ENCODE measurements around the gene SPDYE2B. TPM values are rescaled to one million over a fixed set of nuclear protein-coding genes. Genes with fewer than 3 reads are reported as not detected.
A peak's percentile ranks its signal among the peaks of the same experiment; 100 is the strongest.
"Not testable (repeated sequence)": the region's sequence is repeated elsewhere in the genome, so short reads cannot be mapped to it uniquely, and the experiment has no call there.

SPDYE2B gene
- total RNA-seq, 2 experiments from 2014 or later: not detected

DNA sequence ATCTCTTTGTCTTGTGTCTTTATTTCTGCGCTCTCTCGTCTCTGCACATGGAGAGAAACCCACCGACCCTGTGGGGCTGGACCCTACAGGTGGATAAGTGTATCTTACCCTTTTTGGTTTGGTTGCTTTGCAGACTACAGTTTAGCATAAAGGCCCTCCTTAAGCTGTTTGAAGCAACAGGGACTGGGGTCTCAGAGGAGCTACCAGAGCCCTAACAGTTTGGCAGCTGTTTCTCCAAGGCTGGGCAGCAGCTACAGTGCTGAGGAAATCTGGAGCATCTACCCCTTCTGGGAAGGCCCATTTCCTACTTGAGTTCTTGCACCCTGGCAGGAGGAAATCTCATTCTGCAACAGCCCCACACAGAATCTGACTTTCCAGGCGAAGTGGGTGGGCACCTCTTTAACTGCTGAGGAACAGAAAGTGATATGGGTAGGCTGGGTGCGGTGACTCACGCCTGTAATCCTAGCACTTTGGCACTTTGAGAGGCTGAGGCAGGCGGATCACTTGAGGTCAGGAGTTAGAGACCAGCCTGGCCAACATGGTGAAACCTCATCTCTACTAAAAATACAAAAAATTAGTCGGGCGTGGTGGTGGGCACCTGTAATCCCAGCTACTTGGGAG, 23.4 kb downstream of the SPDYE2B start:
- intact Hi-C loops (cut with DNase I, micrococcal nuclease); H3K27me3 ChIP-seq (ENCODE audit: control insufficient read depth in 1 of 2, insufficient read depth in 2 of 2, low read length in 2 of 2); H3K9me3 Mint-ChIP-seq; ATAC-seq (ENCODE audit: poor library complexity); H3K27ac Mint-ChIP-seq; DNase-seq; H3K36me3 Mint-ChIP-seq (ENCODE audit: low read depth); H3K4me1 ChIP-seq (ENCODE audit: insufficient read depth, low read length); H3K4me3 Mint-ChIP-seq; H3K4me3 ChIP-seq (ENCODE audit: low read length); CTCF ChIA-PET; H3K27me3 Mint-ChIP-seq; H3K4me1 Mint-ChIP-seq (ENCODE audit: low read depth); H3K27ac ChIP-seq (ENCODE audit: low read depth in 1 of 2, low read length in 2 of 2); H3K9me3 ChIP-seq (ENCODE audit: control insufficient read depth in 1 of 2, insufficient read depth in 1 of 2, low read length in 2 of 2); H3K36me3 ChIP-seq (ENCODE audit: insufficient read depth, low read length); POLR2A ChIA-PET: not testable (repeated sequence)

DNA sequence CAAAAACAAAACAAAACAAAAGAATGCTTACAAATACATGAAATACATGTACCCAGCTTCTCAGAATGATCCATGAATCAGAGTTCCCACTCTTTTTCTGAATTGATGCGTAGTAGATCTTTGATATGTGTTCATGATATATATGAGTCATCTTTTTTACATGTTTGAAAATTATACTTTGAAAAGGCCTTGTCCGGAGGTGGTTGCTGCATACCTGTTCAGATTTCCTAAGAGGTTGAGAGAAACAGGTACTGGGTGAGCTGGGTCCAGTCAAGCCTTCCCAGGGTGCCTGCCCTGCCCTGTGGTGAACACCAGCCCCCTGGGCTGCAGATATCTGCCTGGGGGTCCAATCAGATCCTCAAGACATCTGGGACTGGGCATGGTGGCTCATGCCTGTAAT, 25.4 kb downstream of the SPDYE2B start:
- intact Hi-C loops (cut with DNase I, micrococcal nuclease); H3K4me1 ChIP-seq (ENCODE audit: insufficient read depth, low read length); H3K4me1 Mint-ChIP-seq (ENCODE audit: low read depth); H3K27ac ChIP-seq (ENCODE audit: low read depth in 1 of 2, low read length in 2 of 2); H3K36me3 Mint-ChIP-seq (ENCODE audit: low read depth); H3K27me3 ChIP-seq (ENCODE audit: control insufficient read depth in 1 of 2, insufficient read depth in 2 of 2, low read length in 2 of 2); H3K4me3 ChIP-seq (ENCODE audit: low read length); POLR2A ChIA-PET; H3K9me3 ChIP-seq (ENCODE audit: control insufficient read depth in 1 of 2, insufficient read depth in 1 of 2, low read length in 2 of 2); ATAC-seq (ENCODE audit: poor library complexity); H3K4me3 Mint-ChIP-seq; H3K27me3 Mint-ChIP-seq; H3K36me3 ChIP-seq (ENCODE audit: insufficient read depth, low read length); DNase-seq; H3K9me3 Mint-ChIP-seq; H3K27ac Mint-ChIP-seq; CTCF ChIA-PET: not testable (repeated sequence)

DNA sequence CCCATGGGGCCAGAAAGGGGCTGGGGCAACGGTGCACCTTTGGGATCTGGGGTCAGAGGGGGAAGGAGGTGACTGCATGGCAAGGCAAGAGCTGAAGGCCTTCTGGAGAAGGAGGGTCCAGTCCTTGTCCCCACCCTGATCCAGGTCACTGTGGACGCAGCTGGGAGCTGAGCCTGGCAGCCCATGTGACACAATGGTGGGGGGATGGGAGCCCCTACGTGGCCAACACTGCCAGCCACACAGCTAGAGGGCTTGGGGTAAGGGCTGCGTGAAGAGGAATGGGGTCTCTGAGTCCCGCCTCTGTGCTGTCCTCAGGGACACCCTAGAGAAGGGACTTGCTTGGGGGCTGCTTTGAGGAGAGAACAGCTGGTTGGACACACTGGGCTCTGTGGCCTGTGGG, 30.7 kb downstream of the SPDYE2B start:
- DNase-seq; H3K4me3 ChIP-seq (ENCODE audit: low read length); H3K9me3 ChIP-seq (ENCODE audit: control insufficient read depth in 1 of 2, insufficient read depth in 1 of 2, low read length in 2 of 2); H3K9me3 Mint-ChIP-seq; H3K27ac Mint-ChIP-seq; H3K36me3 Mint-ChIP-seq (ENCODE audit: low read depth); CTCF ChIA-PET; H3K4me1 ChIP-seq (ENCODE audit: insufficient read depth, low read length); H3K4me3 Mint-ChIP-seq; intact Hi-C loops (cut with DNase I, micrococcal nuclease); H3K27ac ChIP-seq (ENCODE audit: low read depth in 1 of 2, low read length in 2 of 2); H3K4me1 Mint-ChIP-seq (ENCODE audit: low read depth); POLR2A ChIA-PET; H3K27me3 Mint-ChIP-seq; H3K27me3 ChIP-seq (ENCODE audit: control insufficient read depth in 1 of 2, insufficient read depth in 2 of 2, low read length in 2 of 2); H3K36me3 ChIP-seq (ENCODE audit: insufficient read depth, low read length); ATAC-seq (ENCODE audit: poor library complexity): not testable (repeated sequence)

DNA sequence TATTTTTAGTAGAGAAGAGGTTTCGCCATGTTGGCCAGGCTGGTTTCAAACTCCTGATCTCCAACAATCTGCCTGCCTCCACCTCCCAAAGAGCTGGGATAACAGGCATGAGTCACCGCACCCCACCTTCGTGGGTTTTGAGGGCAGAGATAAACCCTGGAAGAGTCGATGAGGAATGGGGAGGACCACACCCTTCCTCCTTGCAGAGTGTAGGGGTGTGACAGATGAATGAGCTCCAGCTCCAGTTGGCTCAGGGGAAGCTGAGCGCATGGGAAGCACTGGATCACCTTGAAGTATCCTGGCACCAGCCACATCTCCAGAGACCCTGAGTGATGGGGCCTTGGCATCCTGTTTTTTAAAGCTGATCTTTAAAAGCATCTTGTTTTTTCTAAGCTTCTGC, 32.4 kb downstream of the SPDYE2B start:
- H3K27me3 Mint-ChIP-seq; H3K9me3 ChIP-seq (ENCODE audit: control insufficient read depth in 1 of 2, insufficient read depth in 1 of 2, low read length in 2 of 2); H3K27ac ChIP-seq (ENCODE audit: low read depth in 1 of 2, low read length in 2 of 2); H3K27me3 ChIP-seq (ENCODE audit: control insufficient read depth in 1 of 2, insufficient read depth in 2 of 2, low read length in 2 of 2); H3K4me3 Mint-ChIP-seq; POLR2A ChIA-PET; H3K4me3 ChIP-seq (ENCODE audit: low read length); intact Hi-C loops (cut with DNase I, micrococcal nuclease); H3K4me1 ChIP-seq (ENCODE audit: insufficient read depth, low read length); DNase-seq; H3K9me3 Mint-ChIP-seq; H3K27ac Mint-ChIP-seq; H3K4me1 Mint-ChIP-seq (ENCODE audit: low read depth); H3K36me3 Mint-ChIP-seq (ENCODE audit: low read depth); CTCF ChIA-PET; H3K36me3 ChIP-seq (ENCODE audit: insufficient read depth, low read length); ATAC-seq (ENCODE audit: poor library complexity): not testable (repeated sequence)

DNA sequence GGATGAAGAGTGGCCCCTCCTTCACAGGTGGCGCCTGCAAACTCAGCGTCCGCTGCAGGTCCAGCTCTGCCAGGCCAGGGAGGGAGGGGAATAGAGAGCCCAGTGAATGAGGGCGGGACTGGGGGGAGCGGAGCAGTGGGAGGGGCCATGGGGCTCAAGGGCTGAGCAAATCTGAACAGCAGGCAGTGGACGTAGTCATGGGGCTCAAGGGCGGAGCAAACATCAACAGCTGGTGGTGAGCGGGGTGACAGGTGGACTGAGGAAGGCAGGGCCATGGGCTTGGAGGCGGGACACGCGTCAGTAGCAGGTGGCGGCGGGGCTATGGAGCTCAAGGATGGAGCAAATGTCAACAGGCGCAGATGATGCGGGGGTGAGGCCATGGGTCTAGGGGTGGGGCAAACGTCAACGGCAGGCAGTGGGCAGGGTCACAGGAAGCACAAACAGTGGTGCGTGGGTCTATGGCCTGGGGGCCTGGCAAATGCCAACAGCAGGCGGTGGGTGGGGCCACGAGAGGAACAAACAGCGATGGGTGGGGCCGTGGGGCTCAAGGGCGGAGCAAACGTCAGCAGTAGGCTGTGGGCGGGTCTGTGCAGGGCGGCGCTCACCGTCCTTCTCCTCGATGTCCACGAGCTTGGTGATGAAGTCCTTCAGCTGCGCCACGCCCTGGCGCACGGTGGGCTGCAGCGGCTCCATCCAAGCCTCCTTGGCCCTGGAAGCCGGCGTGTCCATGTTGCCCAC, 38.3 kb downstream of the SPDYE2B start:
- CTCF ChIA-PET; H3K27me3 Mint-ChIP-seq; H3K4me1 ChIP-seq (ENCODE audit: insufficient read depth, low read length); H3K36me3 Mint-ChIP-seq (ENCODE audit: low read depth); H3K9me3 Mint-ChIP-seq; H3K9me3 ChIP-seq (ENCODE audit: control insufficient read depth in 1 of 2, insufficient read depth in 1 of 2, low read length in 2 of 2); H3K27ac Mint-ChIP-seq; H3K4me1 Mint-ChIP-seq (ENCODE audit: low read depth); H3K36me3 ChIP-seq (ENCODE audit: insufficient read depth, low read length); H3K27ac ChIP-seq (ENCODE audit: low read depth in 1 of 2, low read length in 2 of 2); intact Hi-C loops (cut with DNase I, micrococcal nuclease); H3K4me3 ChIP-seq (ENCODE audit: low read length); POLR2A ChIA-PET; H3K27me3 ChIP-seq (ENCODE audit: control insufficient read depth in 1 of 2, insufficient read depth in 2 of 2, low read length in 2 of 2): not testable (repeated sequence)
- H3K4me3 Mint-ChIP-seq: peak overlapping the region; percentile 58
- ATAC-seq (ENCODE audit: poor library complexity): peak; percentile 69
- peak in 1 of 14 experiments; percentile 55 for DNase-seq

DNA sequence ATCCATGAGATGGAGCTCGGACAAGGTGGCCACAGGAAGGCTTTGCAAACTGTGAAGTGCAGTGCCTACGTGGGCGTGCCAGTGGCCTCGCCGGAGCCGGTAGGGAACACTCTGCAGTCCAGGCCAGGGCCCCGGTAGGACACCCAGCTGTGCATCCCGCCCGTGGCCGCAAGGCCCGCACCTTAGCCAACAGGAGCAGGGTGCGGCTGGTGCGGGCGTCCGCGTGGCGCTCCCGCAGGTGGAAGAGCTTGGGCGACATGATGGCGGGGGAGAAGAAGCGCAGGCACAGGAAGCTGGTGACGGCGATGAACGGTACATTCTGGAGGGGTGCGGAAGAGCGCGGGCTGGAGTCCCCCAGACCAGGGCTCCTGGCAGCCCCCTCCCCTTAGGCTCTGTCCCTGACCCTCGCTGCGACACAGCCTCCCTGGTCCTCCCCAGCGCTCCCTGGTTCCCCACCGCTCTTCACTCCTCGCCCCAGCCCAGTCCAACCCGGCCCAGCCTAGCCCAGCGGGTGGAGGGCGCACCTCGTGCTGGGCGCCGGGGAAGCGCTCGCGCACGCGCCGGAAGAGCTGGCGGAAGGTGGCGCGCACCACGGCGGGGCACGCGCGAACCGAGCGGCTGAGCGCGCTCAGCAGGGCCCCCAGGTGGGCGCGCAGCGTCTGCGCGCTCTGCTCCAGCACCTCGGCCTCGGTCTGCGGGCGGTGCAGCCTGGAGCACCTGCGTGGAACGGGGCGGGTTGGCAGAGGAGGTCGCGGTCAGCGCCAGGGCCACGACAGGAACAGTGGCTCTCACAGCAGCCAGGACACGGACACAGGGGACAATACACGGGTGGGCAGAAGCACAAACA, 39.5 kb downstream of the SPDYE2B start:
- H3K9me3 Mint-ChIP-seq; POLR2A ChIA-PET; intact Hi-C loops (cut with DNase I, micrococcal nuclease); H3K4me1 Mint-ChIP-seq (ENCODE audit: low read depth); H3K36me3 Mint-ChIP-seq (ENCODE audit: low read depth); H3K27me3 Mint-ChIP-seq; H3K36me3 ChIP-seq (ENCODE audit: insufficient read depth, low read length); CTCF ChIA-PET; H3K4me1 ChIP-seq (ENCODE audit: insufficient read depth, low read length); H3K27me3 ChIP-seq (ENCODE audit: control insufficient read depth in 1 of 2, insufficient read depth in 2 of 2, low read length in 2 of 2); H3K9me3 ChIP-seq (ENCODE audit: control insufficient read depth in 1 of 2, insufficient read depth in 1 of 2, low read length in 2 of 2): not testable (repeated sequence)
- H3K4me3 ChIP-seq (ENCODE audit: low read length): peak overlapping the region; percentile 45
- DNase-seq (peak in 4 of 14 experiments; percentile 31 to 40 (median 39)), ATAC-seq (ENCODE audit: poor library complexity) (peak; percentile 72)
- H3K27ac ChIP-seq (ENCODE audit: low read depth in 1 of 2, low read length in 2 of 2): peak overlapping the region in 1 of 2 donors; percentile 34
- Mint-ChIP-seq H3K27ac (peak overlapping the region; percentile 82), H3K4me3 (peak overlapping the region; percentile 58)

DNA sequence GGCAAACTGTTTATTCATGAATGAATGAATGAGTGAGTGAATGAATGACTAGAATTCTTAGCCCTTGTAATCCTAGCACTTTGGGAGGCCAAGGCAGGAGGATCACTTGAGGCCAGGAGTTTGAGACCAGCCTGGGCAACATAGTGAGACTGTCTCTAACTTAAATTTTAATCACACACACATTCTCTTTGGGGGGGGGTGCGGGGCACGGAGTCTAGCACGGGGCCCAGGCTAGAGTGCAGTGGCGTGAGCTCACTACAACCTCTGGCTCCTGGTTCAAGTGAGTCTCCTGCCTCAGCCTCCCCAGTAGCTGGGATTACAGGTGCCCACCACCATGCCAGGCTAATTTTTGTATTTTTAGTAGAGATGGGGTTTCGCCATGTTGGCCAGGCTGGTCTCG, 40.5 kb downstream of the SPDYE2B start:
- H3K27me3 ChIP-seq (ENCODE audit: control insufficient read depth in 1 of 2, insufficient read depth in 2 of 2, low read length in 2 of 2); POLR2A ChIA-PET; H3K9me3 ChIP-seq (ENCODE audit: control insufficient read depth in 1 of 2, insufficient read depth in 1 of 2, low read length in 2 of 2); H3K27me3 Mint-ChIP-seq; H3K4me3 Mint-ChIP-seq; H3K36me3 Mint-ChIP-seq (ENCODE audit: low read depth); ATAC-seq (ENCODE audit: poor library complexity); H3K9me3 Mint-ChIP-seq; DNase-seq; H3K4me1 Mint-ChIP-seq (ENCODE audit: low read depth); H3K27ac ChIP-seq (ENCODE audit: low read depth in 1 of 2, low read length in 2 of 2); CTCF ChIA-PET; H3K36me3 ChIP-seq (ENCODE audit: insufficient read depth, low read length); intact Hi-C loops (cut with DNase I, micrococcal nuclease); H3K4me3 ChIP-seq (ENCODE audit: low read length); H3K4me1 ChIP-seq (ENCODE audit: insufficient read depth, low read length): not testable (repeated sequence)
- peak overlapping the region; percentile 75 for H3K27ac Mint-ChIP-seq

Data from CD4-positive, alpha-beta T cell (primary cell).